IPS-15b (cell line): ENCODE data around the gene MAGI1.

Experiments used
- H3K27me3 ChIP-seq: one replicate; pipeline ENCODE4 v1.6.1; 2013; ENCODE audit warnings: low read length; ENCODE audit not compliant: control insufficient read depth, insufficient read depth
- H3K36me3 ChIP-seq: one replicate; pipeline ENCODE4 v1.6.1; 2013; ENCODE audit warnings: low read length; ENCODE audit not compliant: control insufficient read depth, insufficient read depth
- H3K4me1 ChIP-seq: one replicate; pipeline ENCODE4 v1.6.1; 2013; ENCODE audit warnings: mild to moderate bottlenecking, low read length; ENCODE audit not compliant: control insufficient read depth, insufficient read depth
- H3K4me3 ChIP-seq: one replicate; pipeline ENCODE4 v1.5.1; 2013; ENCODE audit warnings: low read depth, low read length
- H3K9ac ChIP-seq: one replicate; pipeline ENCODE4 v1.6.1; 2013; ENCODE audit warnings: low read depth, mild to moderate bottlenecking, low read length
- H3K9me3 ChIP-seq: one replicate; pipeline ENCODE4 v1.6.1; 2013; ENCODE audit warnings: mild to moderate bottlenecking, low read length; ENCODE audit not compliant: control insufficient read depth, insufficient read depth

The MAGI1 gene

GRCh38 chr3:65596029-65596300 is 442.8 kb downstream of the MAGI1 start:
- Histone ChIP-seq H3K4me1 (peaks cover 37% of the 10 kb centered on the region), H3K9me3 (no peaks in the 10 kb centered on the region), H3K27me3 (no peaks in the 10 kb centered on the region), H3K4me3 (peak overlapping the region; percentile 64), H3K9ac (no peak overlapping the region), H3K36me3 (no peaks in the 10 kb centered on the region)

DNA sequence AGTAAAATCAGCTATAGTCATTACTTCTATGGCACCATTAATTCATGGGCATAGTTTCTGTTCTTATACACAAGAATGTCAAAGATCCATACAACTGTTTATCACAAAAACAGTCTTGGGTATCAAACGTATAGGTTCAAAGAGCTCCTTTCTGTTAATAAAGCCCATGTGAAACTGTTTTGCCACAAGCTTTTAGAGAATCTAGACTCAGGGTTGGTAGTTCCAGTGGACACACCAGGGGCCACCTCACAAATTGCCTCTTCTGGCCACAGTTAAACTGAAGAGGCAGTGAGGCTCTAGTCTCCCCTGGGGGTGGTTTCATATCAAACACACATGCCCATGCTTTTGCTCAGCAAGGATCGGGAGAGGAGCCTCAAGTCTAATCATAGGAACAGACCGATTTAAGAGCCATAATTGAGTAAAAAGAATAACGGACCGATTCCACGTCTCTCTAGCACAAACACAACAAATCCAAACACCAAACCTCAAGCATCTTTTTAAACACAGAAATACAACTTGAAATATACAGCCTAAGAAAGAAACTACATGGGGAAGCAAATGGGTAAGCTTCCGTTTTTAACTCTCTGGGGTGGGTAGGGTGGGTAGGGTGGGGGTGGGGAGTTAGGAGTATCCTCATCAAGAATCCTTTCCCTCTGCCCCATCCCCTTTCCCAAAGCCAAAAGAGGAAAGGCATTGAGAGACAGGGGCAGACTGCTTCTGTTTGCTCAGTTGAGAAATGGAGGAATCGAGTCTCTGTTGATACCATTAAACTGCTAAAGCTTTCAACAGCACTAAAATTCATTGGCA is 443.3 kb downstream of the MAGI1 start:
- no peaks in the 10 kb centered on the region for H3K36me3 ChIP-seq
- peak overlapping the region; percentile 42 for H3K9ac ChIP-seq
- H3K9me3 ChIP-seq, result no peaks in the 10 kb centered on the region
- peaks cover 35% of the 10 kb centered on the region for H3K4me1 ChIP-seq
- peak overlapping the region; percentile 64 for H3K4me3 ChIP-seq
- H3K27me3 ChIP-seq, result no peaks in the 10 kb centered on the region

- Histone ChIP-seq H3K9ac (no peak overlapping the region), H3K36me3 (no peaks in the 10 kb centered on the region), H3K9me3 (no peaks in the 10 kb centered on the region), H3K27me3 (no peaks in the 10 kb centered on the region), H3K4me3 (no peak overlapping the region), H3K4me1 (peaks cover 35% of the 10 kb centered on the region)
Observed at GRCh38 chr3:65593780-65594752, 444.7 kb downstream of the MAGI1 start.

DNA sequence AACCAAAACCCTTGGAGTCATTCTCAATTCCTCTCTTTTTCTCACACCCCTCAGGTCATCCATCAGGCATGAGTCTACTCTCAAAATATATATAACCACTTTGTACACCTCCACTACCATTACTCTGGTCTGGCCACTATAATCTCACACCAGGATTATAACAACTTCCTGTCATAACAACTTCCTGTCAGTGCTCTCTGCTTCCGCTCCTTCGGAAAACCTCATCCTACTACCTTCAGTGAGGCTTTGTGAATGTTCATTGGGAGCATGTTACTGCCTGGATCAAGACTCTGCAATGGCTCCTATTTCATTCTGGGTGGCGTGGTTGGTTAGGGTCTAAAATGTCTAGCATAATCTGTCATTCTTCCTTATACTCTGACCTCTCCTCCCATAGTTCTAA is 447.4 kb downstream of the MAGI1 start:
- Histone ChIP-seq H3K9me3 (no peaks in the 10 kb centered on the region), H3K27me3 (no peaks in the 10 kb centered on the region), H3K4me3 (no peak overlapping the region), H3K4me1 (peaks cover 34% of the 10 kb centered on the region), H3K36me3 (no peaks in the 10 kb centered on the region), H3K9ac (no peak overlapping the region)

DNA sequence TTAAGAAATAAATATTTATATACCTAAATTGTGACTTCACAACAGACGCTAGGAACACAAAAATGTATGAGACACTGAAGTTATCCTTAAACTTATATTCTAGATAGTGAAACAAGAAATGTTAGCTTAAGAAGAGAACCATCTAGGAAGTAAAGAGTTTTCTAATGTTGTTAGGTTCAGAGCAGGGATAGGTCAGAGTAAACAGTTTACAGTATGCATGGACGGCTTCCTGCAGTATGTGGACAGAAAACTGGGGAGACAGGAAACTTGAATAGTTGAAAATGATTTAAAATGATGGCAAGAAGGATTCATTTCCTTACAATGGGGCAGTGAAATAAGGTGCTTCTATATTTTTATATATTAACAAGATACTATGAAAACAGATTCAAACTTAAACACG is 449.8 kb downstream of the MAGI1 start:
- H3K4me3 ChIP-seq, result no peak overlapping the region
- H3K9ac ChIP-seq, result no peak overlapping the region
- H3K36me3 ChIP-seq, result no peaks in the 10 kb centered on the region
- H3K4me1 ChIP-seq, result peaks cover 13% of the 10 kb centered on the region
- no peaks in the 10 kb centered on the region for H3K27me3 ChIP-seq
- no peaks in the 10 kb centered on the region for H3K9me3 ChIP-seq

DNA sequence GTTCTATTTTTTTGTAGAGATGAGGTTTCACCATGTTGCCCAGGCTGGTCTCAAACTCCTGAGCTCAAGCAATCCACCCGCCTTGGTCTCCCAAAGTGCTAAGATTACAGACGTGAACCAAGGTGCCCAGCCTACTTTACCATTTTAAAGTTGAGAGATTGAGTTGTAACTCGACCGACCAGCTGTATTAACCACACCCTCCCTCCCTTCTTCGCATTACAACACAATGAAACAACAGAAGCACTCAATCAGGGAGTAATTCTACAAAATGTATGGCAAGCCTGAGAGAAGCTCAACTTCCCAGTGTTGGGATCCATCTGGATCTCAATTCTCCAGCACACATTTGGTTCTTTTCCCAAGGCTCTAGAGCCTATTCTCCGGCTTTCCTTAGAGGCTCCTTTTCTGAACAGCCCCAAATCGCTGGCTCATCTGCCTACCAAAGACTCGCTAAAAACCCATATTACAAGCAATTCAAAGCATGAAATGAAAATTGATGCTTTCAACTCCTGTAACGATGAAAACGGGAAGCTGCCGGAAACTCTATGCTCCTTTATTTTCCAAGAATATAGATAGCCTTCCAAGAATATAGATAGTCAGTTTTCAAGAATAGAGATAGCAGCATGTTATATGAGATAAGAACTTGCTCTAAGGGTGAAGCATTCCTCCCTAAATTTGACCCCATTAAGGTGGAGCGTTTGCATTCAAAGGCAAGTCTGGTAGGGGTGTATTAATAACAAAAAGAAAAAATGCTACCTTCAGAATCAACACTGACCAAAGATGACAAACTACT is 450.9 kb downstream of the MAGI1 start:
- Histone ChIP-seq H3K4me1 (peaks cover 12% of the 10 kb centered on the region), H3K27me3 (no peaks in the 10 kb centered on the region), H3K36me3 (no peaks in the 10 kb centered on the region), H3K9me3 (no peaks in the 10 kb centered on the region), H3K4me3 (no peak overlapping the region), H3K9ac (no peak overlapping the region)

GRCh38 chr3:65584913-65585312 is 453.8 kb downstream of the MAGI1 start:
- Histone ChIP-seq H3K4me3 (no peak overlapping the region), H3K27me3 (no peaks in the 10 kb centered on the region), H3K9me3 (no peaks in the 10 kb centered on the region), H3K9ac (no peak overlapping the region), H3K36me3 (no peaks in the 10 kb centered on the region), H3K4me1 (peaks cover 14% of the 10 kb centered on the region)

DNA sequence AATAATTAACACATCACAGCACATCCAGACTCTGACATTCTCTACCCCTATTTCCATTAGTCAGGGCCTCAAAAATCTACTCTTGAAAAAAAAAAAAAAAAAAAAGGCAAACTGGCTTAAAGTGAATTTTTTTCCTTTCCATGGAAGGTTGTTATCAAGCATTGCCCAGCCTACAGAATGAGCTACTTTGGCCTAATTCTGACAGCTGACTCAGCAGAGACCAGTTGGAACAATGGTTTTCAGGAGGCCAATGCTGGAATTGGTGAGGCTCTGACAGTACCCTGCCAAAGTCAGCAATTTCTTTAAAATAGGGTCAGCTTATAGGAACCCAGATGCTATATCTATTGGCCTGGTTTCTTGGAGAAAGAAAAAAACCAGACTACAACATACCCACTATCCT is 454.7 kb downstream of the MAGI1 start:
- Histone ChIP-seq H3K4me1 (peaks cover 11% of the 10 kb centered on the region), H3K9me3 (no peaks in the 10 kb centered on the region), H3K36me3 (no peaks in the 10 kb centered on the region), H3K27me3 (no peaks in the 10 kb centered on the region), H3K9ac (no peak overlapping the region), H3K4me3 (no peak overlapping the region)

DNA sequence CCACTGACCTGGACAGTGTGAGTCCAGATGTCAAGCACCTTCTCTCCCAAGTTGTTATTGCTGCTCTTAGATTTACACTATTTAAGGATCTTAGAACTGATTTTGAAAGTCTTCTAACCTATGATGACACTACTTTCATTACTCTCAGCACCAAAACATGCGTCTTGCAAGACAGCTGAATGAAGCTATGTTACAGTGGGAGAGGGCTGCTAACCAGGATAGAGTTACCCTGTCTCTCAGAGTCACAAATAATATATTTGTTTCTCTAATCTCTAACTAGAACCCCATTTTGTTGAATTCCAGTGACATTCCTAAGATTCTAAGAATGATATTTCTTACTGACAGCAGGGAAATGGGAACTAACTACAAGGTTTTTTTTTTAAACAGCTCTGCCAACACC is 455.5 kb downstream of the MAGI1 start:
- H3K9me3 ChIP-seq, result no peaks in the 10 kb centered on the region
- H3K27me3 ChIP-seq, result no peaks in the 10 kb centered on the region
- no peak overlapping the region for H3K9ac ChIP-seq
- no peak overlapping the region for H3K4me3 ChIP-seq
- H3K4me1 ChIP-seq, result peaks cover 10% of the 10 kb centered on the region
- H3K36me3 ChIP-seq, result no peaks in the 10 kb centered on the region

- peaks cover 2% of the 10 kb centered on the region for H3K4me1 ChIP-seq
- no peaks in the 10 kb centered on the region for H3K9me3 ChIP-seq
- H3K9ac ChIP-seq, result no peak overlapping the region
- H3K4me3 ChIP-seq, result no peak overlapping the region
- no peaks in the 10 kb centered on the region for H3K27me3 ChIP-seq
- H3K36me3 ChIP-seq, result no peaks in the 10 kb centered on the region
Observed at GRCh38 chr3:65582012-65582717, 456.6 kb downstream of the MAGI1 start.

DNA sequence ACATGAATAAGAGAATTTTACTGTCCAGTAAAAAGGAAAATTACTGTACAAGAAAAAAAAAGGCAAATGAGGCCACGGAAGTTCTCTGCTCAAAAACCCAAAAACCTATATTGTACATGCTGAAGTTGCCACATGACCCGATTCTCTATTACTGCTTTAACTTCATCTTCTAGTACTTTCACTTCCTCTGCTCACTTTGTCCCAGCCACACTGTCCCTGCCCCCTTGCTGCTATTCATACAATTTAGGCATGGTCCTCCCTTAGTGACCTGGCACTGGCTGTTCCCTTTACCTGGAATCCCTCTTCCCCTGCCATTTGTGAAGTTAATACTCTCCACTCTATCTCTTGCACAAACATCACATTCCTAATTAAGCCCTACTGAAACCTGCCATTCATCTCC is 457.4 kb downstream of the MAGI1 start:
- Histone ChIP-seq H3K9ac (no peak overlapping the region), H3K4me1 (peaks cover 2% of the 10 kb centered on the region), H3K27me3 (no peaks in the 10 kb centered on the region)

More for the DNA sequence above, 457.4 kb downstream of the MAGI1 start:
- H3K36me3 ChIP-seq, result no peaks in the 10 kb centered on the region
- no peak overlapping the region for H3K4me3 ChIP-seq
- no peaks in the 10 kb centered on the region for H3K9me3 ChIP-seq
